ENCODE measurements around the gene DNAJC16. TPM values are rescaled to one million over a fixed set of nuclear protein-coding genes. Genes with fewer than 3 reads are reported as not detected.
A peak's percentile ranks its signal among the peaks of the same experiment; 100 is the strongest.

Gene DNAJC16
- total and polyA plus RNA-seq, 4 donors, result 3.3 to 14.2 (median 11.1) TPM

DNA sequence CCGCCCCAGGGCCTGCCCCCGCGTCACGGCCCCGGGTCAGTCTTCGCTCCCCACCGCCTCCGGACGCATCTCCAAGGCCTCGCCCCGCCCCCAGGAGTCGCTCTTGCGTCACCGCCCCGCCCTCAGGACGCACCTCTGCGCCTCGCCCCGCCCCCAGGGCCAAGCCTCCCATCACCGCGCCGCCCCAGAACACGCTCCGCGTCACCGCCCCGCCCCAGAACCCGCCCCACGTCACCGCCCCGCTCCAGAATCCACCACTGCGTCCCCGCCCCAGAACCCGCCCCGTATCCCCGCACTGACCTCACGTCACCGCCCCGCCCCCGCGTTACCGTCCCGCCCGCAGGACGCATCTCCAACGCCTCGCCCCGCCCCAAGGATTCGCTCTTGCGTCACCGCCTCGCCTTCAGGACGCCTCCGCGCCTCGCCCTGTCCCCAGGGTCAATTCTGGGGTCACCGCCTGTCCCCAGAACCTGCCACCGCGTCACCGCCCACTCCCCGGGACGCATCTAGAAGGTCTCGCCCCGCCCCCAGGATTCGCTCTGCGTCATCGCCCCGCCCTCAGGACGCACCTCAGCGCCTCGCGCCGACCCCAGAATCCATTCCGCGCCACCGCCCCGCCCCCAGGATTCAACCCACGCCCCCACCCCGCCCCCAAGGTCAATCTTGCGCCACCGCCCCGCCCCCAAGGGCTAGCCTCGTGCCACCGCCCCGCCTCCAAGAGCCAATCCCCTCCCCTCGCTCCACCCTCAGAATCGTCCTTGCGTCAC is 2.2 kb upstream of the DNAJC16 start:
- H3K36me3 ChIP-seq (ENCODE audit: control insufficient read depth in 4 of 4, insufficient read depth in 3 of 4, low read depth in 1 of 4, low read length in 3 of 4), result no peaks in the 10 kb centered on the region
- H3K27me3 ChIP-seq (ENCODE audit: control insufficient read depth in 4 of 4, insufficient read depth in 4 of 4, low read length in 3 of 4), result no peaks in the 10 kb centered on the region
- H3K27ac ChIP-seq (ENCODE audit: low read depth in 1 of 2, low read length in 2 of 2), result peak overlapping the region; percentile 98 to 99
- no peak overlapping the region for H3K9ac ChIP-seq (ENCODE audit: low read depth in 1 of 2, low read length in 2 of 2)
- peak overlapping the region; percentile 71 to 78 (median 75) for H3K4me3 ChIP-seq (ENCODE audit: low read depth in 1 of 3, low read length in 3 of 3)
- no peaks in the 10 kb centered on the region for H3K9me3 ChIP-seq (ENCODE audit: control insufficient read depth in 4 of 4, low read length in 3 of 4)
- WGBS, result 1% methylated on average over 88 of the region's 88 CpGs
- peaks cover 3 to 35% (median 24%) of the 10 kb centered on the region in 4 donors for H3K4me1 ChIP-seq (ENCODE audit: control insufficient read depth in 4 of 4, insufficient read depth in 4 of 4, low read length in 3 of 4)
- DNase-seq (ENCODE audit: low spot score), result peak; percentile 100
- TF ChIP-seq, protein P1, sequence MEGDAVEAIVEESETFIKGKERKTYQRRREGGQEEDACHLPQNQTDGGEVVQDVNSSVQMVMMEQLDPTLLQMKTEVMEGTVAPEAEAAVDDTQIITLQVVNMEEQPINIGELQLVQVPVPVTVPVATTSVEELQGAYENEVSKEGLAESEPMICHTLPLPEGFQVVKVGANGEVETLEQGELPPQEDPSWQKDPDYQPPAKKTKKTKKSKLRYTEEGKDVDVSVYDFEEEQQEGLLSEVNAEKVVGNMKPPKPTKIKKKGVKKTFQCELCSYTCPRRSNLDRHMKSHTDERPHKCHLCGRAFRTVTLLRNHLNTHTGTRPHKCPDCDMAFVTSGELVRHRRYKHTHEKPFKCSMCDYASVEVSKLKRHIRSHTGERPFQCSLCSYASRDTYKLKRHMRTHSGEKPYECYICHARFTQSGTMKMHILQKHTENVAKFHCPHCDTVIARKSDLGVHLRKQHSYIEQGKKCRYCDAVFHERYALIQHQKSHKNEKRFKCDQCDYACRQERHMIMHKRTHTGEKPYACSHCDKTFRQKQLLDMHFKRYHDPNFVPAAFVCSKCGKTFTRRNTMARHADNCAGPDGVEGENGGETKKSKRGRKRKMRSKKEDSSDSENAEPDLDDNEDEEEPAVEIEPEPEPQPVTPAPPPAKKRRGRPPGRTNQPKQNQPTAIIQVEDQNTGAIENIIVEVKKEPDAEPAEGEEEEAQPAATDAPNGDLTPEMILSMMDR (IDR thresholded peaks at IDR 0.05; ENCODE audit: low read depth, low read length, missing input control), result no peak
- TF ChIP-seq GABPA (IDR thresholded peaks at IDR 0.05 in 1 of 2, conservative IDR thresholded peaks at IDR 0.05 in 1 of 2), result peak in 1 of 2 donors; percentile 10
- TF ChIP-seq HNF4A (conservative IDR thresholded peaks at IDR 0.05), result peak in 1 of 2 donors; percentile 9
- no peak for TF ChIP-seq TAF1 (conservative IDR thresholded peaks at IDR 0.05)
- TF ChIP-seq, protein P2, sequence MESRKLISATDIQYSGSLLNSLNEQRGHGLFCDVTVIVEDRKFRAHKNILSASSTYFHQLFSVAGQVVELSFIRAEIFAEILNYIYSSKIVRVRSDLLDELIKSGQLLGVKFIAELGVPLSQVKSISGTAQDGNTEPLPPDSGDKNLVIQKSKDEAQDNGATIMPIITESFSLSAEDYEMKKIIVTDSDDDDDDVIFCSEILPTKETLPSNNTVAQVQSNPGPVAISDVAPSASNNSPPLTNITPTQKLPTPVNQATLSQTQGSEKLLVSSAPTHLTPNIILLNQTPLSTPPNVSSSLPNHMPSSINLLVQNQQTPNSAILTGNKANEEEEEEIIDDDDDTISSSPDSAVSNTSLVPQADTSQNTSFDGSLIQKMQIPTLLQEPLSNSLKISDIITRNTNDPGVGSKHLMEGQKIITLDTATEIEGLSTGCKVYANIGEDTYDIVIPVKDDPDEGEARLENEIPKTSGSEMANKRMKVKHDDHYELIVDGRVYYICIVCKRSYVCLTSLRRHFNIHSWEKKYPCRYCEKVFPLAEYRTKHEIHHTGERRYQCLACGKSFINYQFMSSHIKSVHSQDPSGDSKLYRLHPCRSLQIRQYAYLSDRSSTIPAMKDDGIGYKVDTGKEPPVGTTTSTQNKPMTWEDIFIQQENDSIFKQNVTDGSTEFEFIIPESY (IDR thresholded peaks at IDR 0.05), result no peak
- no peak for TF ChIP-seq RAD21 (IDR thresholded peaks at IDR 0.05)
- peak in 1 of 2 donors; percentile 19 for TF ChIP-seq JUND (IDR thresholded peaks at IDR 0.05)
- TF ChIP-seq NR2F2 (IDR thresholded peaks at IDR 0.05), result peak; percentile 48
- TF ChIP-seq FOXA2 (IDR thresholded peaks at IDR 0.05), result no peak
- no peak for TF ChIP-seq FOXA1 (IDR thresholded peaks at IDR 0.05)
- TF ChIP-seq YY1 (IDR thresholded peaks at IDR 0.05), result no peak
- TF ChIP-seq, protein P3, sequence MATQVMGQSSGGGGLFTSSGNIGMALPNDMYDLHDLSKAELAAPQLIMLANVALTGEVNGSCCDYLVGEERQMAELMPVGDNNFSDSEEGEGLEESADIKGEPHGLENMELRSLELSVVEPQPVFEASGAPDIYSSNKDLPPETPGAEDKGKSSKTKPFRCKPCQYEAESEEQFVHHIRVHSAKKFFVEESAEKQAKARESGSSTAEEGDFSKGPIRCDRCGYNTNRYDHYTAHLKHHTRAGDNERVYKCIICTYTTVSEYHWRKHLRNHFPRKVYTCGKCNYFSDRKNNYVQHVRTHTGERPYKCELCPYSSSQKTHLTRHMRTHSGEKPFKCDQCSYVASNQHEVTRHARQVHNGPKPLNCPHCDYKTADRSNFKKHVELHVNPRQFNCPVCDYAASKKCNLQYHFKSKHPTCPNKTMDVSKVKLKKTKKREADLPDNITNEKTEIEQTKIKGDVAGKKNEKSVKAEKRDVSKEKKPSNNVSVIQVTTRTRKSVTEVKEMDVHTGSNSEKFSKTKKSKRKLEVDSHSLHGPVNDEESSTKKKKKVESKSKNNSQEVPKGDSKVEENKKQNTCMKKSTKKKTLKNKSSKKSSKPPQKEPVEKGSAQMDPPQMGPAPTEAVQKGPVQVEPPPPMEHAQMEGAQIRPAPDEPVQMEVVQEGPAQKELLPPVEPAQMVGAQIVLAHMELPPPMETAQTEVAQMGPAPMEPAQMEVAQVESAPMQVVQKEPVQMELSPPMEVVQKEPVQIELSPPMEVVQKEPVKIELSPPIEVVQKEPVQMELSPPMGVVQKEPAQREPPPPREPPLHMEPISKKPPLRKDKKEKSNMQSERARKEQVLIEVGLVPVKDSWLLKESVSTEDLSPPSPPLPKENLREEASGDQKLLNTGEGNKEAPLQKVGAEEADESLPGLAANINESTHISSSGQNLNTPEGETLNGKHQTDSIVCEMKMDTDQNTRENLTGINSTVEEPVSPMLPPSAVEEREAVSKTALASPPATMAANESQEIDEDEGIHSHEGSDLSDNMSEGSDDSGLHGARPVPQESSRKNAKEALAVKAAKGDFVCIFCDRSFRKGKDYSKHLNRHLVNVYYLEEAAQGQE (IDR thresholded peaks at IDR 0.05), result no peak
- peak; percentile 51 for TF ChIP-seq SP1 (IDR thresholded peaks at IDR 0.05)
- TF ChIP-seq EGR1 (IDR thresholded peaks at IDR 0.05; ENCODE audit: low read depth in 2 of 2), result peak in 1 of 2 donors; percentile 79
- TF ChIP-seq, protein P4, sequence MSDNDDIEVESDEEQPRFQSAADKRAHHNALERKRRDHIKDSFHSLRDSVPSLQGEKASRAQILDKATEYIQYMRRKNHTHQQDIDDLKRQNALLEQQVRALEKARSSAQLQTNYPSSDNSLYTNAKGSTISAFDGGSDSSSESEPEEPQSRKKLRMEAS (IDR thresholded peaks at IDR 0.05), result no peak
- TF ChIP-seq, protein P5, sequence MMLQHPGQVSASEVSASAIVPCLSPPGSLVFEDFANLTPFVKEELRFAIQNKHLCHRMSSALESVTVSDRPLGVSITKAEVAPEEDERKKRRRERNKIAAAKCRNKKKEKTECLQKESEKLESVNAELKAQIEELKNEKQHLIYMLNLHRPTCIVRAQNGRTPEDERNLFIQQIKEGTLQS (IDR thresholded peaks at IDR 0.05), result no peak
- TF ChIP-seq HNF4G (IDR thresholded peaks at IDR 0.05), result no peak
- peak in 1 of 2 donors; percentile 70 for TF ChIP-seq RXRA (IDR thresholded peaks at IDR 0.05)
